ENCODE measurements around the gene TESK1. TPM values are rescaled to one million over a fixed set of nuclear protein-coding genes. Genes with fewer than 3 reads are reported as not detected.
A peak's percentile ranks its signal among the peaks of the same experiment; 100 is the strongest.

TESK1 gene, protein sequence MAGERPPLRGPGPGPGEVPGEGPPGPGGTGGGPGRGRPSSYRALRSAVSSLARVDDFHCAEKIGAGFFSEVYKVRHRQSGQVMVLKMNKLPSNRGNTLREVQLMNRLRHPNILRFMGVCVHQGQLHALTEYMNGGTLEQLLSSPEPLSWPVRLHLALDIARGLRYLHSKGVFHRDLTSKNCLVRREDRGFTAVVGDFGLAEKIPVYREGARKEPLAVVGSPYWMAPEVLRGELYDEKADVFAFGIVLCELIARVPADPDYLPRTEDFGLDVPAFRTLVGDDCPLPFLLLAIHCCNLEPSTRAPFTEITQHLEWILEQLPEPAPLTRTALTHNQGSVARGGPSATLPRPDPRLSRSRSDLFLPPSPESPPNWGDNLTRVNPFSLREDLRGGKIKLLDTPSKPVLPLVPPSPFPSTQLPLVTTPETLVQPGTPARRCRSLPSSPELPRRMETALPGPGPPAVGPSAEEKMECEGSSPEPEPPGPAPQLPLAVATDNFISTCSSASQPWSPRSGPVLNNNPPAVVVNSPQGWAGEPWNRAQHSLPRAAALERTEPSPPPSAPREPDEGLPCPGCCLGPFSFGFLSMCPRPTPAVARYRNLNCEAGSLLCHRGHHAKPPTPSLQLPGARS
- 12.2 TPM for total RNA-seq

DNA sequence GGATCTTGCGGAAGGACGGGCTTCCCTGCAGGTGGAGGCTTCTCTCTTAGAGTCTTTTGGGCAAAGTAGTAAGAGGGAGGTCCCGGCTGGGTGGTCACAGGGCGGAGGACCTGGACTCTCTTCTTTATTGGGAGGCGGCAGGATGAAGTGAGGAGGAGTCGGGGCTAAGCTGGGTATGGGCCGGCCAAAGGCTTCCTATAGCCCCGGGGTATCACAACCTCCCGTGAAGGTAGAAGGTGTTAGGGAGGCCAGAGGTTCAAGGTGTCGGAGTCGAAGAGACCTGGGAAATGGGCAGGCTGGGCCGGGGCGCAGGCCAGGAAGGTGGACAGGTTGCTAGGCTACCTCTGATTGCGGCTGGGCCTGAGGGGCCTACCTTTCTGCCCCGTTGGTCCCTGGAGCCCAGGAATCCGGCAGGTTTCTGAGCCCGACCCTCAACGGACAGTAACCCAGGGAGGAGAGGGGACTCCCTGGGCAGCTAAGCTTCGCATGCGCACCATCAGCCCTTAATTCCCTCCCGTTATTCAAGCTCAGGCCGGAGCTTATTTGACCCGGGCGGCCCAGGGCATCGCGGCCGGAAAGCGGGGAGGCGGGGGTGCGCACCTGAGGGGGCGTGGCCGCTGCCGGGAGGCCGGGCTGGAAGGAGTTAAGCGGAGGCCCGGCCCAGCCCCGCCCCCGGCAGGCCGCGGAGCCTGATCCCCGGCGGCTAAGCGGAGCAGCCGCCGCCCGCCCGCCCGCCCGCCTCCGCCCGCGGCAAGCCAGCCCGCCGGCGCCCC, at the start of gene TESK1:
TSS of gene TESK1 (plus strand) at position 685 of the 773 bp plus-strand sequence. CDS start 358 bp downstream, outside the sequence.
- FAIRE-seq (no peak), DNase-seq (ENCODE audit: low spot score in 2 of 2) (peak; percentile 83 to 88)

DNA sequence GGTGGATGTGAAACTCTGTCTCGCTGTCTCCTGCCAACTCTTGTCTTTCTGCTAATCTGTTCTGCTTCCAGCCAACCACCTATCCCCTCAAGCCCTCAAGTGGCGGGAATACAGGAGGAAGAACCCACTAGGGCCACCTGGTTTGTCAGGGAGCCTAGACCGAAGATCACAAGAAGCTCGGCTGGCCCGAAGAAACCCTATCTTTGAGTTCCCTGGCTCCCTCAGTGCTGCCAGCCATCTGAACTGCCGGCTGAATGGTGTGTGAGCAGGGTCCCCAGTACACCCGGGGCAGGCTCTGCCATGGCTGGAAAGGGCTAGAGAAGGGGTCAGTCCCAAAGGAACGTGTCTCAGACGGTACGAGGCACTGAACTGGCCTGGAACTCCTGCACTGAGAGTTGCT, 49.2 kb upstream of the TESK1 start:
- no peak for DNase-seq (ENCODE audit: low spot score in 2 of 2)
- FAIRE-seq, result no peak

DNA sequence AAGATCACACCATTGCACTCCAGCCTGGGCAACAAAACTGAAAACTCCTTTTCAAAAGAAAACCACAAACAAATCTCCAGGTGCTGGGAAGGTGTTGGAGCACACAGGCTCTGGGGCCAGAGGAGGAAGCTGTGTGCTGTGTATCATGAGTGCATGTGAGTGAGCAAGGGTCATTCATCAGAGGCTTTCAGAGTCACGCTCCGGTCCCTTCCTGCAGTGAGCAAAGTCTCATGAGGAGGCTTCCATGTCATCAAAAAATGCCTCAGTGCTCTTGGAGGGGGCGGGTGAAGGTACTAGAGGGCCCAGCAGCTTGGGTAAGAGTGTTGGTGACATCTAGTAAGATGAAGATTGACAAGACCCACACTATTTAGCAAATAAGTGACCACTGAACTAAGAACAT, 48.3 kb upstream of the TESK1 start:
- FAIRE-seq (no peak), DNase-seq (ENCODE audit: low spot score in 2 of 2) (no peak)

DNA sequence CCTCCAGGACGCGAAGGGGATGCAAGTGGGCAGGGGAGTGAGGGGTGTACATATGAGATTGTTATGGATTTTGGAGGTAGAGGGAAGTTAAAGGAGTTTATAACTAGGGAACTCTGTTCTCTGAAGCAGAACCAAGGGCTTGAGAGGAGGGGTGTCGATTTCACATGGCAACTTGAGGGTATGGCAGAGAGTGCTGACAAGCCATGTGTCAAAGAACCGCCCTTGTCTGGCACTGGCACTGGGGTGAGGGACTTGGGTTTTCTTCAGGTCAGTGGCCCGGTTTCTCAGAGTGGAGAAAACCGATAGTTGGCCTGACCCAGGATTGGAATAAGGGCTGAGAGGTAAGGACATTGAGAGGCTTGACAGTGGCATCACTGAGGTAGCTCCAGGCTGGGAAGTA, 47.7 kb upstream of the TESK1 start:
- DNase-seq (ENCODE audit: low spot score in 2 of 2) (no peak), FAIRE-seq (no peak)

DNA sequence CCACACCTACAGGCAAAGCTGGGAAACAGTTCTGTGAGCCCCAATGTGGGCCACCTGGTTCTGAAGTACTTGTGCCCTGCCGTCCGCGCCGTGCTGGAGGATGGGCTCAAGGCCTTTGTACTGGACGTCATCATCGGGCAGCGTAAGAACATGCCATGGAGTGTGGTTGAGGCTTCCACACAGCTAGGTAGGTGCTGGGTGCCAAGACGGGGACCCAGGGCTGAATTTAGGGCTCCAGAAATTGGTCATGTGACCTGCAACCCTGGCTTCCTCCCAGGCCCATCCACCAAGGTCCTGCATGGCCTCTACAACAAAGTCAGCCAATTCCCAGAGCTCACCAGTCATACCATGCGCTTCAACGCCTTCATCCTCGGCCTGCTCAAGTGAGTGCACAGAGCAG, 46.9 kb upstream of the TESK1 start:
- DNase-seq (ENCODE audit: low spot score in 2 of 2) (no peak), FAIRE-seq (no peak)

DNA sequence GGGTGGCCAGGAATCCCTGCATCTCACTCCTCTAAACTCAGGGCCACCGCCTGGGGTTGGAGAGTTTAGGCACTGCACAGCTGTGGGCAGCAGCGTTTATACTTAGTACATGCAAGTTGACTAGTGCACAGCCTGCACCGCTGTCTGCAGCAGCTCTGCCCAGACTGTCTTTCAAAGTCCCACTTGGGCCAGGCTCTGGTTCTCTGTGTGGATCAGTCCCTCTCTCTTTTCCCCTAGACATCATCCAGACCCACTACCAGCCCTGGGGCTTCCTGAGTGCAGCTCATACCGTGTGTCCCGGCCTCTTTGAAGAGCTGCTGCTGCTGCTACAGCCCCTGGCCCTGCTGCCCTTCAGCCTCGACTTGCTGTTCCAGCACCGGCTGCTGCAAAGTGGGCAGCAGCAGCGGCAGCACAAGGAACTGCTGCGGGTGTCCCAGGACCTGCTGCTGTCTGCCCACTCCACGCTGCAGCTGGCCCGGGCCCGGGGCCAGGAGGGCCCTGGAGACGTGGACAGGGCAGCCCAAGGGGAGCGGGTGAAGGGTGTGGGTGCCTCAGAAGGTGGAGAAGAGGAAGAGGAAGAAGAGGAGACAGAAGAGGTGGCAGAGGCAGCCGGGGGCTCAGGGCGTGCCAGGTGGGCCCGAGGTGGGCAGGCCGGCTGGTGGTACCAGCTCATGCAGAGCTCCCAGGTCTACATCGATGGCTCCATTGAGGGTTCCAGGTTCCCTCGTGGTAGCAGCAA, 45.1 kb upstream of the TESK1 start:
- DNase-seq (ENCODE audit: low spot score in 2 of 2) (no peak), FAIRE-seq (no peak)

DNA sequence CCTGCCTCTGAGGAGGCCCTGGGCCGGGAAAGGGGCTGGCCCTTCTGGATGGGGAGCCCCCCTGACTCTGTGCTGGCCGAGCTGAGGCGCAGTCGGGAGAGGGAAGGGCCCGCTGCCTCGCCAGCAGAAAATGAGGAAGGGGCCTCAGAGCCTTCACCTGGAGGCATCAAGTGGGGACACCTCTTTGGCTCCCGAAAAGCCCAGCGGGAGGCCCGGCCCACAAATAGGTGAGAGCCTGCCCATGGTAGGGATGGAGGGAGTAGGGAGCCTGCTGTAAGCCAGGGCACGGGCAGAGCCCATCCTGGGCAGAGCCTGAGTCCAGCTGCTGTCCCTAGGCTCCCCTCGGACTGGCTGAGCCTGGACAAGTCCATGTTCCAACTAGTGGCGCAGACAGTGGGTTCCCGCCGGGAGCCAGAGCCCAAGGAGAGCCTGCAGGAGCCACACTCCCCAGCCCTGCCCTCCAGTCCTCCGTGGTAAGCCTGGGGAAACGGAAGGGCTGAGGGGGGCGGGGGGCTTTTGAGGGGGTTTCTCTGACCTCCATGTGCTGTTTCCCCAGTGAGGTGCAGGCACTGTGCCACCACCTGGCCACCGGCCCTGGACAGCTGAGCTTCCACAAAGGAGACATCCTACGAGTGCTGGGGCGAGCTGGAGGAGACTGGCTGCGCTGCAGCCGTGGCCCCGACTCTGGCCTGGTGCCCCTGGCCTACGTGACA, 44.3 kb upstream of the TESK1 start:
- DNase-seq (ENCODE audit: low spot score in 2 of 2) (no peak), FAIRE-seq (no peak)

DNA sequence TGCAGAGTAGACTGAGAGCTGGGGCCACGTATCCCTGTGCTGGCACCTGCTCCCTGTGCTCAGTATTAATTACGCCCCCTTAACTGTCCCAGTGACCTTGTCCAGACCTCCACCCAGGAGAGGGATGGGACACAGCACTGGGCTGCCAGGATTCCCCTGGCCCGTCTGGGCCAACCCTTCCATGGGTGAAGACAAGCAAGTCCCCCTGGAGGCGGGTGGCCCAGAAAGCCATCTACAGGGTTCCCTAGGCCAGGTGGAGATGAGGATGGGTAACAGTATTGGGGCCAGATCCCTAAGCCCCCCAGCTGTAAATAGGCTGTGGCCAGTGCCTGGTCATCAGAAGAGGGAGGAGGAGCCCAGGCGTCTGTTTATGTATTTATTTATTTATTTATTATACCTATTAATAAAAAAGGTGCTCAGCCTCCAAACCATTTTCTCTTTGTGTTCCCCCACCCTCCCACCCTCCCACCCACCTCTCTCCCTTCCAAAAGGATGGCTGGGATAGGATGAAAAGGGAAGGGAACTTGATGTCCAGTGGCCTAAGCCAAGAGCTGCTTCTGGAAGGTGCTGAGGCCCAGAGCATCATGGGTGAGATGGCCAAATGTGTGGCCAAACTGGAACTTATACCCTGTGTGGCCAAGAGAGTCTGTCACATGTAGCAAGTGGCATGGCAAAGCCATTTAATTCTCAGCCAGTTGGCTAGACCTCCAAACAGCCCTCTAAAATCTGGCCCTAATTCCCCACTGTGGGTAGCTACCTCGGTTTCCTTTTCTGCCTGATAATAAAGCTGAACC, 43.4 kb upstream of the TESK1 start:
- FAIRE-seq (no peak), DNase-seq (ENCODE audit: low spot score in 2 of 2) (no peak)

DNA sequence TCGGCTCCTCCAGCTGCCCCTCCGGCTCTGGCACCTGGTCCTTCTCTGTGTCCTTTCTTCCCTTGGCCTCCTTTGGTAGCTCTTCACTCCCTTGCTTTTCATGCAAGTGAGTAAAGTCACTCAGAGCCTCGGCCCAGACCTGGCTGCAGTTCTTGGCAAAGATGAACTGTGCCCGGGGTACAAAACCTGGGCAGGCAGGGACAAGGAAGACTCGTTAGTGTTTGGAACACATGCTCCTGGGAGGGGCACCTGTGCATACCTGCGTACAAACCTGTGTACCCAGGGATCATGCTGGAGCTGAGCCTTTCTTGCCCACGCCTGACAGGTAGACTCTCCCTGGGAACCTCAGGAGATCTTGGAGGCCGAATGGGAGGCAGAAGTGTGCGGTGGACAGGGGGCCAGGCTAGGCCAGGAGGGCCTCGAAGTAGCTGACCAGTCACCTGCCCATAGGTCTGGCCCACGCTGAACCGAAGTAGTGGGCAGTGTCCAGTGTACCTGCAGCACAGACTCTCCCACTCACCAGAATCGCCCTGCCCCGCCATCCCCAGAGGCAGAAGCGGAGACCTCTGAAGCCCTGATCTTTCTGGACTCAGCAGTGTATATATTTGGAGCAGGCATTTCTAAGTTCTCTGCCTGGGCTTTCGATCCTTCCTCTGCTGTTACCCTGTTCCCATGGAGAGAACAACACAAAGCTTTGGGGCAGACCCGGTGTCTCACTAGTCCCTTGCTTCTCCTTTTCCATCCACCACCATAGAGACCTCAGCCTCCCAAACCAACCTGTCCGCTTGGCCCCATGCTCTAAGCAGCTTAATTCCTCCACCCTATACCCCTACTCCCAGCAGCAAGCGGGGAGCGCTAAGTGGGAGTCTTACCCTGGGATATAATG, 41.9 kb upstream of the TESK1 start:
- FAIRE-seq (no peak), DNase-seq (ENCODE audit: low spot score in 2 of 2) (no peak)

DNA sequence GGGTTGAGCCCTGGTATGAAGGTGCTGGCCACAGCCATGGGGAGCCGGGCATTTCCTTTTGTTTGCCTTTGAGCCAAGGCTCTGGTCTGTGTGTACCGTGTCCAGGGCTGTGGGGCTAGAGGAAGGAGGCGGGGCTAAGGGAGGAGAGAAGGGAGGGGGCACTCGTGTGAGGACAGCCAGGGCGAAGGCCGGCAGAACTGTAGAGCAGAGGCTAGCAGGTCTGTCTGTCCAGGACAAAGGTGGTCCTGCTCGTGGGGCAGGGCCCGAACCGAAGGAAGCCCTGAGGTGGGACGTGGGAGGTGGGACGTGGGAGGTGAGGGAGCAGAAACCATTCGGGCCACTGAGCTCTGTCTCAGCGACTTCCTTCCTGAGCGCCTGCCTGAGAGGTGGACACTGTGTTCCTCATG, 41.3 kb upstream of the TESK1 start:
- no peak for DNase-seq (ENCODE audit: low spot score in 2 of 2)

DNA sequence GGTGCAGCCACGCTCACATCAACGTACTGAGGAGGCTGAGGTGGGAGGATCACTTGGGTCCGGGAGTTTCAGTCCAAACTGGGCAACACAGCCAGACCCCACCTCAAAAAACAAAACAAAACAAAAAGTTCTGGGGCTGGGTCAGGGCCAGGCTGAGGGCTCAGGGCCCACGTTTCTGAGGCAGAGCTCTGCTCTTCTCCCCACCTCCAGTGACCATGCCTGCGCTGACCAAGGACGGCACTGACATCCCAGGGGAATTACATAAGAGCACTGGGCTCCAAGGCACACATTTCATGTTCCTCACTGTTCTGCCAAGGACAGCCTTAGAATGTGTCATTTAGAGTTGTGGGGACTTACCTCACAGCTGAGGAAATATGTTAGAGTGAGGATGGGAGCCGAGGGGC, 40.4 kb upstream of the TESK1 start:
- FAIRE-seq (no peak), DNase-seq (ENCODE audit: low spot score in 2 of 2) (no peak)

More for the DNA sequence above, 41.3 kb upstream of the TESK1 start:
- FAIRE-seq, result no peak

DNA sequence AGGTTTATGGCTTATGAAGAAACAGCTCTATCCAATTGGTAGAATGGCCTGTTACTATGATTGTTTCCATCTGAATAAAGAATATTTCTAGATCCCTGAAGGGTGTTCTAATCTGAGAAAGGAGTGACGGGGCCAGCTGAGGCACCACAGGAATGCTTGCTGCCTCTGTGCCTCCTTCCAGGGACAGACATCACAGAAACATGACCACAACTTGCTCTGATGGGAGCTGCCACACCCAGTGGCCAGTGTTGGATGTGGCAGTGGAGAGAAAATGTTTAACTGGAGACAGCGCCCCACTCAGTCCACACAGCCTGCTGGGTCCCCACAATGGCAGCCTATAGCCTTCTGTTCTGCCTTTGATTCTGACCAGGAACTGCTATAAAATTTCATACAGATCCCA, 38.6 kb upstream of the TESK1 start:
- no peak for DNase-seq (ENCODE audit: low spot score in 2 of 2)
- no peak for FAIRE-seq

DNA sequence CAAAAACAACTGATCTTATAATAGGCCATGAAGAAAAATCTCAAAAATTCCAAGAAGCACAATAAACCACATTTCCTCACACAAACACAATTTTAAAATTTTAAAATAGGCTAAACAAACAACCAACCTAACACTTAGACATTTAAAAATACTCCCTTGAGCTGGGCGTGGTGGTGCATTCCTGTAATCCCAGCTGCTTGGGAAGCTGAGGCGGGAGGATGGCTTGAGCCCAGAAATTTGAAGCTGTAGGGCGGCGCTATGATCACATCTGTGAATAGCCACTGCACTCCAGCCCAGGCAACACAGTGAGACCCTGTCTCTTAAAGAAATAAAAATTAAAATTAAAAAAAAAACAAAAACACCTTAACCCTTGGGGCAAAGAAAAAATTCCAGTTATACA, 36.9 kb upstream of the TESK1 start:
- no peak for DNase-seq (ENCODE audit: low spot score in 2 of 2)
- FAIRE-seq, result no peak

DNA sequence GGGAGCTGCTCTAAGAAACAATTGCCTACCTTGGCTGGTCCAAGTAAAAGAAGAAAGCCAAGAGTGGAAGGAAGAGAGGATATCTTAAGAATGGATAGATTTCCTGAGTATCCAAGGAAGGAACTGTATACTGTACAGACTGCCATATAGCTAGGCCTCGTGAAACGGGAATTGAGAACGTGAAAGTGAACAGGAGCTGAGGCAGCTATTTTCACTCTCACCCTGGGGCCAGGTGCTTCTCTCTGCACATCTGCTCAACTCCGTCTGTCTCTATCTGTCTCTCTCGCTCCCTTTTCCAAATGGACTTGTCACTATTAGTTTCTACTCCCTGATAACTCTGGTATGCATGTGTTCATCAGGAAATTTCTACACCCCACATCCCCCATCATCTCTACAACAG, 35.9 kb upstream of the TESK1 start:
- FAIRE-seq, result no peak

DNA sequence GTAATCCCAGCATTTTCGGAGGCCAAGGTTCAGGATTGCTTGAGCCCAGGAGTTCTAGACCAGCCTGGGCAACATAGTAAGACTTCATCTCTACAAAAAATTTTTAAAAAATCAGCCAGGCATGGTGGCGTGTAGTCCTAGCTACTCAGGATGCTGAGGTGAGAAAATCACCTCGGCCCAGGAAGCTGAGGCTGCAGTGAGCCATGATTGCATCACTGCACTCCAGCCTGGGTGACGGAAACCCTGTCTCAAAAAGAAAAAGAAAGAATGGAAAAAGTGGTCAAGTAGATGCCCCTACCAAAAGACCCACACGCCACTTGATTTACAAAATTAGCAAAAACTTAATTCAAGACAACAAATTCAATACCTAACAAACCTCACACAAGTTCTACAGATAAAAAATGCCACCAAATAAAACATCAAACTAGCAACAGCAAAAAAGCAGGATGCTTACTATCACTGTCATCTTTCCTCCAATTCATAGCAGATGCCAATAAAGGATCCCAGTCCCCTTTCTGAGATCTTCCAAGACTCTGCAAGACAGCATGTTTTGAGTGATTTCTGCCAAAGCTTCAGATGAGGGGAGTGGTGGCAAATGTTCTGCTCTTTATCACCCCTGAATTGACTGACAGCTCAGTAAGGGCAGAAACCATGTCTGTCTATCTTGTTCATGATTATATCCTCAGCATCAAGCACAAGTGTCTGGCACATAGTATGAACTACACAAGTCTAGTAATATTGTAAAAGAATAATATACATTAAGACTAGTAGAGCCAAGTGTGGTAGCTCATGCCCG, 34.2 kb upstream of the TESK1 start:
- no peak for DNase-seq (ENCODE audit: low spot score in 2 of 2)
- FAIRE-seq, result no peak

More for the DNA sequence above, 35.9 kb upstream of the TESK1 start:
- no peak for DNase-seq (ENCODE audit: low spot score in 2 of 2)

DNA sequence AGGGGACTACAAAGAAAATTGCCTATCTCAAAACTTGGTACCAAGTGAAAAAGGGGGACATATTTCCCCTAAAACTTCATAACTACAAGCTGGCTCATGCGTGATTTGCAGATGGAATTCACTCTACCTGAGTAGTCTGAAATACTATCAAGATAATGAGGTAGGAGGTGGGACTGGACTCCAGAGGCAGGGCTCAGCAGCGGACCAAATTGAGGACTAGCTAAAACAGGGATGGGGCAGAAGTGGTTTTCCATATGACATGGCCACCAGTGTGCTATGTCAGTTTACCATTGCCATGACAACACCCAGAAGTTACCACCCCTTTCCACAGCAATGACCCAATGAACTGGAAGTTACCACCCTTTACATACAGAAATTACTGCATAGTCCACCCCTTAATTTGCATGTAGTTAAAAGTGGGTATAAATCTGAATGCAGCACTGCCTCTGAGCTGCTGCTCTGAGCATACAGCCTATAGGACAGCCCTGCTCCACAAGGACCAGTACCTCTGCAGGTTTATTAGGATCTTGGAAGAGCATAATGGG, 30.4 kb upstream of the TESK1 start:
- DNase-seq (ENCODE audit: low spot score in 2 of 2), result no peak
- FAIRE-seq, result no peak

DNA sequence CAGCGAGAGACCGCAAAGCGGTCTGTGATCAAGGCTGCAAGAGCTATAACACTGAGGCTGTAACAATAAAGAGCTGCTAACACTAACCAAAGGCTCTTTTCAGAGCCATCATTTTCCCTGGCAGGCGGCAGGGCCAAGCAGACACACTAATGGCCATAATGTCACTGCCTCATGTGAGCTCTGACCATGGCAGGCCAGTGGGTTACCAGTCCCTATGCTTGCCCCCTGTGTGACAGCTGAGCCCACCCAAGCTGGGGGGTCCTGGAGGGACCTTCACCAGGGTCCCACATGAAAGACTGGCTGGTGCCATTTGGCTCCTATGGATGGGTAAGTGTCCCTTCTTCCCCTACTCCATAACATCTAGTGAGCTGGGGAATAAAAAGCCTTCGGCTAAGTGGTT, 29.6 kb upstream of the TESK1 start:
- DNase-seq (ENCODE audit: low spot score in 2 of 2) (no peak), FAIRE-seq (no peak)
